Thymus (tissue), 11 donors: ENCODE data around the gene TMEM40. TPM values are rescaled to one million over a fixed set of nuclear protein-coding genes. Genes with fewer than 3 reads are reported as not detected.

ENCODE experiments used
- DNase-seq, 9 donors: peaks; one replicate each; pipeline ENCODE4 v3.0.0-alpha.2; 2013; ENCODE audit warnings: low spot score in 9 of 9, low read depth in 6 of 9, missing footprints in 1 of 9
- H3K27ac ChIP-seq, 2 donors: one replicate each; pipeline ENCODE4 v1.5.1; 2013; ENCODE audit warnings: control low read depth in 1 of 2, low read depth in 1 of 2, low read length in 1 of 2, mild to moderate bottlenecking in 1 of 2, moderate library complexity in 1 of 2
- H3K27me3 ChIP-seq, 2 donors: one replicate each; pipeline ENCODE4 v1.5.1; 2013; ENCODE audit warnings: low read length in 1 of 2; ENCODE audit not compliant: control insufficient read depth in 2 of 2, insufficient read depth in 1 of 2
- H3K36me3 ChIP-seq, 2 donors: one replicate each; pipeline ENCODE4 v1.5.1; 2013; ENCODE audit warnings: low read length in 1 of 2, mild to moderate bottlenecking in 1 of 2, moderate library complexity in 1 of 2; ENCODE audit not compliant: control insufficient read depth in 2 of 2, insufficient read depth in 2 of 2
- H3K4me1 ChIP-seq, 2 donors: one replicate each; pipeline ENCODE4 v1.5.1; 2013; ENCODE audit warnings: low read length in 2 of 2; ENCODE audit not compliant: control insufficient read depth in 2 of 2, insufficient read depth in 2 of 2
- H3K4me3 ChIP-seq, 2 donors: one replicate each; pipeline ENCODE4 v1.5.1; 2013; ENCODE audit warnings: low read length in 2 of 2, control low read depth in 1 of 2, mild to moderate bottlenecking in 1 of 2
- H3K9me3 ChIP-seq, 2 donors: one replicate each; pipeline ENCODE4 v1.5.1; 2013; ENCODE audit warnings: low read length in 1 of 2, mild to moderate bottlenecking in 1 of 2; ENCODE audit not compliant: control insufficient read depth in 2 of 2, insufficient read depth in 1 of 2
- WGBS: extraction: QIAGEN DNeasy Blood & Tissue Kit; methylation state at CpG from one replicate; pipeline ENCODE4 v1.1.7; 2013; 5-methylcytosine and 5-hydroxymethylcytosine counted together
- polyA plus RNA-seq: library from polyadenylated mRNA; stranded (reverse); fragments of 200-250 nt; gene quantifications from one replicate; pipeline ENCODE4 v1.2.3, GENCODE V29; 2013
- total RNA-seq: library from RNA; stranded (reverse); fragments of 120-200 nt; gene quantifications from one replicate; pipeline ENCODE4 v1.2.4, GENCODE V29; 2013
- donor health status: healthy.

Gene TMEM40
- total and polyA plus RNA-seq, 2 donors, result 0.76 to 14.1 TPM

DNA sequence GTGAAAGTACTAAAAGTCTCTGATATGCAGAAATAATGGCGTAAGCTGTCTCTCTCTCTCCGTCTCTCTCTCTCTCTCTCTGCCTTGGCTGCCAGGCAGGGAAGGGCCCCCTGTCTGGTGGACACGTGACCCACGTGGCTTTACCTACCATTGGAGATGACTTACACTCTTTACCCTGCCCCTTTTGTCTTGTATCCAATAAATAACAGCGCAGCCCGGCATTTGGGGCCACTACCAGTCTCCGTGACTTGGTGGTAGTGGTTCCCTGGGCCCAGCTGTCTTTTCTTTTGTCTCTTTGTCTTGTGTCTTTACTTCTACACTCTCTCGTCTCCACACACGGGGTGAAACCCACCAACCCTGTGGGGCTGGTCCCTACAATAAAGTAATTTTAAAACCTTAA is 12.2 kb upstream of the TMEM40 start:
- Histone ChIP-seq H3K36me3 (no peaks in the 10 kb centered on the region), H3K27ac (no peak overlapping the region), H3K9me3 (no peaks in the 10 kb centered on the region), H3K4me3 (no peak overlapping the region), H3K4me1 (no peaks in the 10 kb centered on the region), H3K27me3 (peaks cover 0 to 2% of the 10 kb centered on the region in 2 donors)
- 96% methylated on average over 9 of the region's 9 CpGs for WGBS
- DNase-seq, result no peak

DNA sequence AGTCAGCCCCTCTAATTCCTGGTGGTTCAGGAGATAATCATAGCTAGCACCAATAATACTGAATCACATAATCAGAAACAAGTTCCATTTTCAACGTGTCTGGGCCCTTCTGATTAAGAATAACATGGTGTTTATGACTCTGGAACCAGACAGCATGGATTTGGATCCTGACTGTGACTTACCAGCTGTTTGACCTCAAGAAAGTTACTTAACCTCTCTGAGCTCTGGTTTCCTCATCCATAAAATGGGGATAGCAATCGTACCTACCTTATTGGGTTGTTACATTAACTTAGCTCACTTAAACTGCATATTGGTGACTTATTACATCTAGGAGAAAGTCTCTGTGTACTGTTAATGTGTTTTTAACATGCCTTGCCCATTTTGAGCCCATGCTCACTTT is 10.7 kb upstream of the TMEM40 start:
- DNase-seq, result no peak
- H3K36me3 ChIP-seq, result no peaks in the 10 kb centered on the region
- 90% methylated on average over 2 of the region's 2 CpGs for WGBS

DNA sequence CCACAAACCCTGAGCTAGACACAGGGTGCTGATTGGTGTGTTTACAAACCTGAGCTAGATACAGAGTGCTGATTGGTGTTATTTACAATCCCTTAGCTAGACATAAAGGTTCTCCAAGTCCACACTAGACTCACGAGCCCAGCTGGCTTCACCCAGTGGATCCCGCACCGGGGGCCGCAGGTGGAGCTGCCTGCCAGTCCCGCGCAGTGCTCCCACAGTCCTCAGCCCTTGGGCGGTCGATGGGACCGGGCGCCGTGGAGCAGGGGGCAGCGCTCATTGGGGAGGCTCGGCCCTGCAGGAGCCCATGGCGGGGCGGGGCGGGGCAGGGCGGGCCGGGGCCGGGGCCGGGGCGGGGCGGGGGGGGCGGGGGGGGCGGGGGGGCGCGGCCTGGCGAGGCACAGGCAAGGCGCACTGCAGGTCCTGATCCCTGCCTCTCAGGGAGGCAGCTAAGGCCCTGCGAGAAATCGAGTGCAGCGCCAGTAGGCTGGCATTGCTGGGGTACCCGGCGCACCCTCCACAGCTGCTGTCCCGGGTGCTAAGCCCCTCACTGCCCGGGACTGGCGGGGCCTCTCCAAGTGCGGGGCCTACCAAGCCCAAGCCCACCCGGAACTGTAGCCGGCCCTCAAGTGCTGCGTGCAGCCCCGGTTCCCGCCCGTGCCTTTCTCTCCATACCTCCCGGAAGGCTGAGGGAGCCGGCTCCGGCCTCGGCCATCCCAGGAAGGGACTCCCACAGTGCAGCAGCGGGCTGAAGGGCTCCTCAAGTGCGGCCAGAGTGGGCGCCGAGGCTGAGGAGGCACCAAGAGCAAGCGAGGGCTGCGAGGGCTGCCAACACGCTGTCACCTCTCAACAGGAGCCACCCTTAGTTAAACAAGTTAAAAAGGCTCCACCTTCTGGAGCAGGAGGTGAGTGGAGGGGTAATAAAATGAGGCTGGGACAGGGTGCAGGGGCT is 9.8 kb upstream of the TMEM40 start:
- Histone ChIP-seq H3K36me3 (no peaks in the 10 kb centered on the region), H3K27me3 (no peaks in the 10 kb centered on the region), H3K9me3 (no peaks in the 10 kb centered on the region), H3K4me1 (no peaks in the 10 kb centered on the region), H3K4me3 (no peak overlapping the region), H3K27ac (no peak overlapping the region)
- WGBS, result 89% methylated on average over 52 of the region's 54 CpGs
- no peak for DNase-seq

More for the DNA sequence above, 10.7 kb upstream of the TMEM40 start:
- peaks cover 0 to 2% of the 10 kb centered on the region in 2 donors for H3K27me3 ChIP-seq
- no peak overlapping the region for H3K27ac ChIP-seq
- H3K9me3 ChIP-seq, result no peaks in the 10 kb centered on the region
- no peak overlapping the region for H3K4me3 ChIP-seq
- no peaks in the 10 kb centered on the region for H3K4me1 ChIP-seq

DNA sequence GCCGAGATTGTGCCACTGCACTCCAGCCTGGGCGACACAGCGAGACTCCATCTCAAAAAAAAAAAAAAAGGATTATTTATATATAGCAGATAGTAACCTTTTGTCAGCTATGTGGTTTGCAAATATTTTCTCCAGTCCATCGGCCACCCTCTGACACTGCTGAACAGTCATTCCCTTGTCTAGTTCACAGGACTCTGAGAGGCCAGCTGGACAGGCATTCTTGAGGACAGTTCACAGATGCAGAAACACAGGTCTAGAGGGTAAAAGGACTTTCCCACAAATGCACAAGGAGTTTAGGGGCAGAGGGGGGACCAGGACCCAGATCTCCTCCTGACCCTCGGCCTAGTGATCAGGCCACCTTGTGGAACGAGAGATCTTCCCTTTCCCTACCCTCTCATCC is 7.5 kb upstream of the TMEM40 start:
- H3K4me3 ChIP-seq, result no peak overlapping the region
- no peaks in the 10 kb centered on the region for H3K27me3 ChIP-seq
- no peaks in the 10 kb centered on the region for H3K9me3 ChIP-seq
- DNase-seq, result no peak
- H3K36me3 ChIP-seq, result no peaks in the 10 kb centered on the region
- no peaks in the 10 kb centered on the region for H3K4me1 ChIP-seq
- WGBS, result 96% methylated on average over 6 of the region's 6 CpGs
- H3K27ac ChIP-seq, result no peak overlapping the region

DNA sequence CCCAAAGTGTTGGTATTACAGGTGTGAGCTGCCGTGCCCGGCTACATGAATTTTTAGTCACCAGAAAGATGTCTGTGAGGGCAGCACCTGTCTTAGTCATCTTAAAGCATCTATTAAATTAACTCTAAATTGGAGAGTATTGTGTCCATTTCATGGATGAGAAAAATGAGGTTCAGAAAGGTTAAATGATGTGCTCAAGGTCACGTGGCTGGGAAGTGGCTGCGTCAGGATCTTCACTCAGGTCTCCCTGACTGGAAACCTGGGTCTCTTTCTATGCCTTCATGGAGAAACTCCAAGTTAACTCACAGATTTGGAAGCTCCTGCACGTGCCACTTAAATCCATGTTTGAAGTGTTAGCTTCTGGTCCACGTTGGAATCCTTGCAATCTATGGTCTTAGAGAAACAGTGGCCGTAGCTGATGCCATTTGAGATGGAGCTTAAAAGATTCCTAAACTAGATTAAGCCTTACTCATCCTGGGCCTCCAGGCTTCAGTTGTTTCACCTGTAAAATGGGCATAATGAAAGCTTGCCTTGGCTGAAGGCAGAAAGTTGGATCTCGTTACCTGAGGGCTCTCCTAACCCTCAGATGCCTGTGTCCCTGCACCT is 5.2 kb upstream of the TMEM40 start:
- H3K27ac ChIP-seq, result no peak overlapping the region

DNA sequence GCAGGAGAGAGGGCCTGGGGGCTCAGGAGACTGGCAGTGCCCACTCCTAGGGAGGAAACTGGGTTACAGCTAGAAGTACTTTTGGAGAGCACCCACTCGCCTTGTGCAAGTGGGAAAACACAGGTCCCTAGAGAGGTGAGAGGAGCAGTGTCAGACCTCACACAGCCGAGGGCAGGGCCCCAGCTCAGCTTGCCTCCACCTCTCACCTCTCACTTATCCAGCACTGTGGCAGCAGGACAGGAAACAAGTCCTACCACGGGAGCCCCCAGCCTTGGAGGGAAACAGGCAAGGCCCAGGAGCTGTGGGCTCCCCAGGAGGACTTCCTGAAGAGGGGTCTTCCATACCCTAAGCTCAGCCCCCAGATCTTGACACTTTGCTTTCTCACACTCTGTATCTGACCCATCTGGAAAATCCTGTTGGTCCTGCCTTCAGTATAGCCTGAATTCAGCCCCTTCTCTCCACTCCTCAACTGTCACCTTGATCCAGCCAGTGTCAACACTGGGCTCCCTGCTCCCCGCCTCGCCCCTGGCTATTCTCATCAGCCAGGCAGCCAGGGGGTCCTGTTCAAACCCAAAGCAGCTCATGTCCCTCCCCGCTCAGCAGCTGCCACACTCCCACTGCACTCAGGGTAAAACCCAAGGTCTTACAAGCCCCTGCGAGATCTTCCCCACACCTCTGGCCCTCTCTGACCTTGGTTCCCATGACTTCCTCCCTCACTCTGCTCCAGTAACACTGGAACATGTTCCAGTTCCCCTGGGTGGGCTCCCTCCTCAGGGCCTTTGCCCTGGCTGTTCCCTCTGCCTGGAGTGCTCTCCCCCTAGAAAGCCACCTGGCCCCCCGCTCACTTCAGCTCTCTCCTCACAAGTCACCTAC is 870 bp upstream of the TMEM40 start:
- no peak for DNase-seq
- Histone ChIP-seq H3K27ac (peak overlapping the region in 1 of 2 donors; percentile 17), H3K4me3 (no peak overlapping the region), H3K36me3 (no peaks in the 10 kb centered on the region), H3K27me3 (no peaks in the 10 kb centered on the region), H3K4me1 (peaks cover 0 to 14% of the 10 kb centered on the region in 2 donors), H3K9me3 (no peaks in the 10 kb centered on the region)
- WGBS, result 82% methylated on average over 8 of the region's 8 CpGs

More for the DNA sequence above, 5.2 kb upstream of the TMEM40 start:
- Histone ChIP-seq H3K4me1 (peaks cover 0 to 3% of the 10 kb centered on the region in 2 donors), H3K36me3 (no peaks in the 10 kb centered on the region), H3K4me3 (no peak overlapping the region), H3K9me3 (no peaks in the 10 kb centered on the region), H3K27me3 (no peaks in the 10 kb centered on the region)
- WGBS, result 82% methylated on average over 8 of the region's 8 CpGs
- no peak for DNase-seq

DNA sequence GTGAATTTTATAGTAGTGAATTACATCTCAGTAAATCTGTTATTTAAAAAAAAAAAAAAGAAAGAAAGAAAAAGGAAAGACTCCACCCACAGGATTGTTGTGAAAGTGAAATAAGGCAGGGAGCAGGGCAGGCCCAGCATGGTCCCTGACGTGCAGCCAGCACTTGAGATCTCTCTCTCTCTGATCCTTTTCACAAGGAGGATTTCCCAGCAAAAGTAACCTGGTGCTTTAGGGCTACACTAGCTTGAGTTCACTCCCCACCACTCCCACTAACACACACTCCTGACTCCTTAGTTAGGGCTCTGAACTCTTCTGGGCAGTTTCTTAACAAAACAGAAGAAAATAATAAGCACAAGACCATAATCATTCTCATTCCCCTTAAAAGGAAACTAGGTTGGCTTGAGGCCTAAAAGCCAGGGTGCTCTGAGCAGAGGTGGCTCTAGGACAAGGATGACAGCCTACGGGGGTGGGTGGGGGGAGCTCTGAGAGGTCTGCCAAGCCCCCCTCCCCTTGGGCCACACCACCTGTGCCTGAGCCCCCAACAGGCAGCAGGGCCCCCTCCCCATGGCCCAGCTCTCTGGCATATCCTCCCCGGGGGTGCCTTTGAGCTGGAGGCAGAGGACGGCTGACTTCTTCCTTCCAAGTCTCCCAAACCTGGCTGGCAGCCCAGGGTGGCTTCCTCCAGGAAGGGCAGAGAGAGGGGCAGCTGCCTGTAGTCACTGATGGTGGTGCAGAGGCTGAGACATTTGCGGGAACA is 856 bp downstream of the TMEM40 start:
- no peak overlapping the region for H3K4me3 ChIP-seq
- peak overlapping the region; percentile 26 to 60 for H3K27ac ChIP-seq
- WGBS, result 51% methylated on average over 5 of the region's 5 CpGs
- no peaks in the 10 kb centered on the region for H3K9me3 ChIP-seq
- no peak for DNase-seq
- H3K4me1 ChIP-seq, result peaks cover 0 to 14% of the 10 kb centered on the region in 2 donors
- H3K27me3 ChIP-seq, result no peaks in the 10 kb centered on the region
- H3K36me3 ChIP-seq, result no peaks in the 10 kb centered on the region

DNA sequence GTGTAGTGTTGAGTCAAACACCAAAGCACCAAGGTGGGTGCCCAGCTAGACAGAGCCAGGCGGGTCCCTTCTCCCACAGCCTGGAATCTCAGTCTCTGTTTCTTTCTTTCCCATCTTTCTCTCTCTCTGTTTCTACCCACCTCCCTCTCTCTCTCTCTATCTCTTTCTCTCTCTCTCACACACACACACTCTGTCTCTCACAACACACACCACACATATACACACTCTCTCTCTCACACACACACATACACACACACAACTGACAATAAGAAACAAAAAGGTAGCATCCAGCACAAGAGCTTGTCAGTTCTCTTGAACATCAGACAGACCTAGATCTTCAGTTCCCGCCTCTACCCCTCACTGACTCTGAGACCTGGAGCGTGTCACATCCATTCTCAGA is 2.4 kb downstream of the TMEM40 start:
- H3K36me3 ChIP-seq, result no peaks in the 10 kb centered on the region
- no peaks in the 10 kb centered on the region for H3K9me3 ChIP-seq
- H3K4me1 ChIP-seq, result peaks cover 0 to 14% of the 10 kb centered on the region in 2 donors
- no peak overlapping the region for H3K4me3 ChIP-seq
- no peak for DNase-seq
- no peaks in the 10 kb centered on the region for H3K27me3 ChIP-seq
- WGBS, result 98% methylated on average over 3 of the region's 3 CpGs
- no peak overlapping the region for H3K27ac ChIP-seq
